ENCODE results near the gene BMP15. TPM values are rescaled to one million over a fixed set of nuclear protein-coding genes. Genes with fewer than 3 reads are reported as not detected.

Gene BMP15
- total RNA-seq, 1 experiment from 2014 or later = not detected

DNA sequence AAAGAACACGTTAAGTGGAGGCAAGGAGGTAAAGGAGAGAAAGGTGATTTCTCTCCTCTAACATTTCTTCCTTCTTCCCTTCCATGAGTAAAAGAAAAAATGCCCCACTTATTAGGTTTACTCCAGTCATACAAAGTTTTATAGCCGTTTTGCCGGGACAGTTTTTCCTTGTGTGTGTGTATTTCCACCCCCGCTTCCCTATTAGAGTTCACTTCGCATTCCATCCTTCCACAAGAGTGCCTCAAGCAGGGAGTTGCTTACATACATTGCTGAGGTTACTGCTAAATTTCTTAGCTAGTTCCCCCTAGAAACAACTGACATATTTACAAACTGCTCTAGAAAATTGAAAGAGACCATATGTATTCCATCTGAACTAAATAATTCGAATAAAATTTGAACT is 45.2 kb upstream of the BMP15 start:
- Histone ChIP-seq H3K9me3 (ENCODE audit: control insufficient read depth, insufficient read depth, low read depth, low read length) (no peaks in the 10 kb centered on the region), H3K4me3 (ENCODE audit: low read depth in 2 of 2, low read length in 2 of 2) (no peak overlapping the region), H3K36me3 (ENCODE audit: control insufficient read depth, insufficient read depth, low read length) (no peaks in the 10 kb centered on the region), H3K4me1 (ENCODE audit: control insufficient read depth, insufficient read depth, low read length) (no peaks in the 10 kb centered on the region), H3K27me3 (ENCODE audit: control insufficient read depth, insufficient read depth, low read length) (no peaks in the 10 kb centered on the region), H3K27ac (ENCODE audit: low read length) (no peak overlapping the region)
- BruUV-seq (replicated peaks) = no TSS peak
- no peak for TF ChIP-seq POLR2AphosphoS5 (IDR thresholded peaks at IDR 0.05; ENCODE audit: low read depth, low read length)
- TF ChIP-seq, protein P1, sequence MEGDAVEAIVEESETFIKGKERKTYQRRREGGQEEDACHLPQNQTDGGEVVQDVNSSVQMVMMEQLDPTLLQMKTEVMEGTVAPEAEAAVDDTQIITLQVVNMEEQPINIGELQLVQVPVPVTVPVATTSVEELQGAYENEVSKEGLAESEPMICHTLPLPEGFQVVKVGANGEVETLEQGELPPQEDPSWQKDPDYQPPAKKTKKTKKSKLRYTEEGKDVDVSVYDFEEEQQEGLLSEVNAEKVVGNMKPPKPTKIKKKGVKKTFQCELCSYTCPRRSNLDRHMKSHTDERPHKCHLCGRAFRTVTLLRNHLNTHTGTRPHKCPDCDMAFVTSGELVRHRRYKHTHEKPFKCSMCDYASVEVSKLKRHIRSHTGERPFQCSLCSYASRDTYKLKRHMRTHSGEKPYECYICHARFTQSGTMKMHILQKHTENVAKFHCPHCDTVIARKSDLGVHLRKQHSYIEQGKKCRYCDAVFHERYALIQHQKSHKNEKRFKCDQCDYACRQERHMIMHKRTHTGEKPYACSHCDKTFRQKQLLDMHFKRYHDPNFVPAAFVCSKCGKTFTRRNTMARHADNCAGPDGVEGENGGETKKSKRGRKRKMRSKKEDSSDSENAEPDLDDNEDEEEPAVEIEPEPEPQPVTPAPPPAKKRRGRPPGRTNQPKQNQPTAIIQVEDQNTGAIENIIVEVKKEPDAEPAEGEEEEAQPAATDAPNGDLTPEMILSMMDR (IDR thresholded peaks at IDR 0.05) = no peak
- intact Hi-C loops (cut with micrococcal nuclease; ENCODE audit: unreplicated experiment) (no loop called here), in situ Hi-C loops (cut with HindIII; ENCODE audit: low pct_unique_long_range_greater_than_20kb, low sequenced_read_pairs) (no loop called here)
- ChIA-PET POLR2A (no interaction called here), CTCF (no interaction called here)
- DNase-seq (ENCODE audit: low read depth, low spot score) = no peak
- no peak for ATAC-seq

DNA sequence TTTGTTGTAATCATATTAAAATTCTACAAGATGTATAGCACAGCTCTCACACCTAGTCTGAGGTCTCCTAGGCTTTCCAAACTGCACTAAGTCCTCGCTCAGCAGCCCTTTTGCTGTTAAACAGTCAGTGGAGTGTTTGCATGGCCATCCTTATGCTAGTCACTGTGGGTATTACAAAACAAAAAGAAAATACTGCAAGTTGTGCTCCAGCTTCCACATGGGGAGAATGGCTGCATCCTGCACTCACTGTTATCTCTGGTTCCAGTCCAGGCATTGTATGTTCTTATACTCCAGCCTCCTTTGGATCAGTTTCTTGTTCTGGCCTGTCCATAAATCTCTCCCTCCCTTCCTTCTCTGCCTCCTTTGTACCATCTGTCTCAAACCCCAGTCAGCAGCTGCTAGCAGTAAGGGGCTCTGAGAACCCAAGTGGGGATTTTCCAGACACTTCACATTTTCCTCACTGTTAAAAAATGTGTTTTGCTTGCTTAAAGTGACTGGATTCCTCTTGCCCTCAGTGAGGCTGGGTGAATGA is 38.5 kb upstream of the BMP15 start:
- Histone ChIP-seq H3K27me3 (ENCODE audit: control insufficient read depth, insufficient read depth, low read length) (no peaks in the 10 kb centered on the region), H3K27ac (ENCODE audit: low read length) (no peak overlapping the region), H3K36me3 (ENCODE audit: control insufficient read depth, insufficient read depth, low read length) (no peaks in the 10 kb centered on the region), H3K4me1 (ENCODE audit: control insufficient read depth, insufficient read depth, low read length) (no peaks in the 10 kb centered on the region), H3K9me3 (ENCODE audit: control insufficient read depth, insufficient read depth, low read depth, low read length) (no peaks in the 10 kb centered on the region), H3K4me3 (ENCODE audit: low read depth in 2 of 2, low read length in 2 of 2) (no peak overlapping the region)
- TF ChIP-seq SIN3A (IDR thresholded peaks at IDR 0.05; ENCODE audit: borderline replicate concordance, insufficient read depth, low read depth, low read length) = no peak
- no peak for TF ChIP-seq TCF7L2 (IDR thresholded peaks at IDR 0.05; ENCODE audit: low read depth, low read length)
- TF ChIP-seq, protein P2, sequence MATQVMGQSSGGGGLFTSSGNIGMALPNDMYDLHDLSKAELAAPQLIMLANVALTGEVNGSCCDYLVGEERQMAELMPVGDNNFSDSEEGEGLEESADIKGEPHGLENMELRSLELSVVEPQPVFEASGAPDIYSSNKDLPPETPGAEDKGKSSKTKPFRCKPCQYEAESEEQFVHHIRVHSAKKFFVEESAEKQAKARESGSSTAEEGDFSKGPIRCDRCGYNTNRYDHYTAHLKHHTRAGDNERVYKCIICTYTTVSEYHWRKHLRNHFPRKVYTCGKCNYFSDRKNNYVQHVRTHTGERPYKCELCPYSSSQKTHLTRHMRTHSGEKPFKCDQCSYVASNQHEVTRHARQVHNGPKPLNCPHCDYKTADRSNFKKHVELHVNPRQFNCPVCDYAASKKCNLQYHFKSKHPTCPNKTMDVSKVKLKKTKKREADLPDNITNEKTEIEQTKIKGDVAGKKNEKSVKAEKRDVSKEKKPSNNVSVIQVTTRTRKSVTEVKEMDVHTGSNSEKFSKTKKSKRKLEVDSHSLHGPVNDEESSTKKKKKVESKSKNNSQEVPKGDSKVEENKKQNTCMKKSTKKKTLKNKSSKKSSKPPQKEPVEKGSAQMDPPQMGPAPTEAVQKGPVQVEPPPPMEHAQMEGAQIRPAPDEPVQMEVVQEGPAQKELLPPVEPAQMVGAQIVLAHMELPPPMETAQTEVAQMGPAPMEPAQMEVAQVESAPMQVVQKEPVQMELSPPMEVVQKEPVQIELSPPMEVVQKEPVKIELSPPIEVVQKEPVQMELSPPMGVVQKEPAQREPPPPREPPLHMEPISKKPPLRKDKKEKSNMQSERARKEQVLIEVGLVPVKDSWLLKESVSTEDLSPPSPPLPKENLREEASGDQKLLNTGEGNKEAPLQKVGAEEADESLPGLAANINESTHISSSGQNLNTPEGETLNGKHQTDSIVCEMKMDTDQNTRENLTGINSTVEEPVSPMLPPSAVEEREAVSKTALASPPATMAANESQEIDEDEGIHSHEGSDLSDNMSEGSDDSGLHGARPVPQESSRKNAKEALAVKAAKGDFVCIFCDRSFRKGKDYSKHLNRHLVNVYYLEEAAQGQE (IDR thresholded peaks at IDR 0.05; ENCODE audit: insufficient read depth in 1 of 2, low read depth in 2 of 2, low read length in 1 of 2) = no peak
- TF ChIP-seq POLR2AphosphoS5 (IDR thresholded peaks at IDR 0.05; ENCODE audit: low read depth, low read length) = no peak
- TF ChIP-seq, protein P1 (IDR thresholded peaks at IDR 0.05) = no peak
- CTCF ChIA-PET = no interaction called here
- no peak for ATAC-seq
- no peak for DNase-seq (ENCODE audit: low read depth, low spot score)
- no TSS peak for BruUV-seq (replicated peaks)
- in situ Hi-C loops (cut with HindIII; ENCODE audit: low pct_unique_long_range_greater_than_20kb, low sequenced_read_pairs) (no loop called here), intact Hi-C loops (cut with micrococcal nuclease; ENCODE audit: unreplicated experiment) (no loop called here)
- POLR2A ChIA-PET = no interaction called here

All from Panc1 (cell line).